Caco-2 (cell line): ENCODE measurements around the gene WWP2. TPM values are rescaled to one million over a fixed set of nuclear protein-coding genes. Genes with fewer than 3 reads are reported as not detected.

Experiments
- BruUV-seq: library from RNA; stranded (reverse); fragments of 400-500 nt; replicated peaks from 2 replicates; lab custom pipeline; 2021; lab: Mats Ljungman, UMichigan
- CTCF ChIA-PET: fragments of 300-600 bp; sonication (Branson Sonifier 250); formaldehyde crosslinking; loops from one replicate; lab custom pipeline; 2022; ENCODE audit warnings: antibody characterized with exemption; lab: Charles Lee
- POLR2A ChIA-PET: fragments of 300-600 bp; sonication (Branson Sonifier 250); formaldehyde crosslinking; loops from one replicate; lab custom pipeline; 2022; ENCODE audit warnings: antibody characterized with exemption; lab: Charles Lee
- DNase-seq, 2 experiments: peaks; one replicate each; pipeline versions ENCODE4 v3.0.0 to v3.0.0-alpha.2; 2020 to 2022
- H3K27me3 ChIP-seq: replicated peaks from 2 replicates; pipeline ENCODE4 v1.6.0; 2011; ENCODE audit warnings: low read length; ENCODE audit not compliant: control insufficient read depth, insufficient read depth
- H3K36me3 ChIP-seq: 2 replicates; pipeline ENCODE4 v1.5.1; 2011; ENCODE audit warnings: low read length; ENCODE audit not compliant: control insufficient read depth, insufficient read depth
- H3K4me1 ChIP-seq: fragments of 250-450 bp; sonication (Bioruptor Pico); 2 replicates; pipeline ENCODE4 v1.5.1; 2020; ENCODE audit warnings: mild to moderate bottlenecking
- H3K4me3 ChIP-seq: 2 replicates; pipeline ENCODE4 v1.5.1; 2011; ENCODE audit warnings: low read depth, mild to moderate bottlenecking, control low read depth, low read length
- H3K9me3 ChIP-seq: fragments of 250-450 bp; sonication (Bioruptor Pico); 2 replicates; pipeline ENCODE4 v1.5.1; 2020; ENCODE audit warnings: mild to moderate bottlenecking, moderate library complexity
- H3K27ac Mint-ChIP-seq: one replicate; pipeline ENCODE4 v1.8.0; 2022; ENCODE audit warnings: mixed read lengths; ENCODE audit not compliant: unreplicated experiment
- H3K27me3 Mint-ChIP-seq: one replicate; pipeline ENCODE4 v1.8.0; 2022; ENCODE audit warnings: mixed read lengths; ENCODE audit not compliant: insufficient read depth, unreplicated experiment
- H3K36me3 Mint-ChIP-seq: one replicate; pipeline ENCODE4 v1.8.0; 2022; ENCODE audit warnings: mild to moderate bottlenecking, mixed read lengths; ENCODE audit not compliant: insufficient read depth, unreplicated experiment
- H3K4me1 Mint-ChIP-seq: one replicate; pipeline ENCODE4 v1.8.0; 2022; ENCODE audit warnings: low read depth, mixed read lengths; ENCODE audit not compliant: unreplicated experiment
- H3K4me3 Mint-ChIP-seq: one replicate; pipeline ENCODE4 v1.8.0; 2022; ENCODE audit warnings: mild to moderate bottlenecking, moderate library complexity, mixed read lengths; ENCODE audit not compliant: unreplicated experiment
- H3K9me3 Mint-ChIP-seq: one replicate; pipeline ENCODE4 v1.8.0; 2022; ENCODE audit warnings: mixed read lengths; ENCODE audit not compliant: unreplicated experiment
- intact Hi-C: fragments of 100-400 bp; cut with micrococcal nuclease; formaldehyde crosslinking; loops from one replicate; pipeline ENCODE4 v1.10.0; 2022; ENCODE audit not compliant: unreplicated experiment
- total RNA-seq: library from RNA; stranded (reverse); gene quantifications from 2 replicates; pipeline ENCODE4 v1.2.3, GENCODE V29; 2022
- TF ChIP-seq, protein P1 (sequence below), 2 experiments: fragments of 200-600 bp in 1 of 2; IDR thresholded peaks; 1 replicate in 1 of 2; 2 replicates in 1 of 2; pipeline versions ENCODE4 v1.5.1 to v1.8.0; 2011 to 2022; ENCODE audit warnings: antibody characterized with exemption in 1 of 2, control low read depth in 1 of 2, inconsistent platforms in 1 of 2, low read depth in 1 of 2, low read length in 1 of 2, mild to moderate bottlenecking in 1 of 2, moderate library complexity in 1 of 2; ENCODE audit not compliant: insufficient read depth in 1 of 2, severe bottlenecking in 1 of 2, unreplicated experiment in 1 of 2

Gene WWP2
- total RNA-seq, 1 experiment from 2014 or later, result 39.7 TPM

DNA sequence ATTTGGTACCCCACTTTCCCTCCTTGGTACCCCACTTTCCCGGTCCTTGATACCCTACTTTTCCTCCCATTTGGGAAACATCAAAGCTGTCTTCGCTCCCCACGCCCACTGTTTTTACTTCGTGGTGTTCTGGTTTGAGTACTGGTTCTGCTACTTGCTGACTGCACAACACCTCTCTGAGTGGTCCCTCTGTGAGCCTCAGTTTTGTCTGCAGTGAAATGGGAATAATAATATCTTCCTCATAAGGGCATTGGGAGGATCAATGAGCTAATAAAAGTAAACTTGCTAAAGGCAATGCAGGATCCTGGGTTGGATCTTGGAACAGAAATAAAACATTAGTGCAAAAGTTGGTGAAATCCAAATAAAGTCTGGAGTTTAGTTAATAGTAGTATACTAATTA, 119.0 kb downstream of the WWP2 start:
- CTCF ChIA-PET, result no interaction called here
- H3K4me1 Mint-ChIP-seq, result no peaks in the 10 kb centered on the region

DNA sequence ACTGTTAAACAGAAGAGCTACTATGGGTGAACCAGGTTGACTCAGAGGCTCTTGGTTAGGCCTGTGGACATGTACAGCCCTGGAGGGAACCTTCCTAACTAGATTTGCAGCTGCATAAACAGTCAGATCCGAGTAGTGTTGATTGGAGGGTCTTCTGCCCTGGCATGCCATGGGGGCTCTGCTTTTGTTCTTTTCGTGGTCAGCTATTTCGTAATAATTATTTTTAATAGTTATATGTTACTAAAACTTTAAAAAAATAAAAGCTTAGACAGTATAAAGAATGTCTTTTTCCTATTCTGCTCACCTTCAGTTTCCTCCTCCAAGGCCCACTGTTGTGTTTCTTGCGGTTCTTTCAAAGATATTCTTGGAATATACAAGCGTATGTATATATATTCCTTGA, 121.6 kb downstream of the WWP2 start:
- H3K4me3 ChIP-seq, result no peak overlapping the region
- no peaks in the 10 kb centered on the region for H3K27me3 ChIP-seq
- H3K27me3 Mint-ChIP-seq, result no peaks in the 10 kb centered on the region
- H3K9me3 ChIP-seq, result no peaks in the 10 kb centered on the region
- BruUV-seq, result no TSS peak
- H3K4me1 ChIP-seq, result no peaks in the 10 kb centered on the region; the same call in 1 of the 2 replicates
- ChIA-PET CTCF (interaction anchor here (1.3 kb wide), 1 partner anchor 46 kb away, joined by 3 read pairs; no protein-coding TSS in a partner anchor), POLR2A (no interaction called here)
- no peak for DNase-seq
- no peak overlapping the region for H3K27ac Mint-ChIP-seq
- H3K36me3 ChIP-seq, result no peaks in the 10 kb centered on the region
- H3K4me3 Mint-ChIP-seq, result no peak overlapping the region
- peaks cover 8% of the 10 kb centered on the region for H3K36me3 Mint-ChIP-seq
- TF ChIP-seq, protein P1, sequence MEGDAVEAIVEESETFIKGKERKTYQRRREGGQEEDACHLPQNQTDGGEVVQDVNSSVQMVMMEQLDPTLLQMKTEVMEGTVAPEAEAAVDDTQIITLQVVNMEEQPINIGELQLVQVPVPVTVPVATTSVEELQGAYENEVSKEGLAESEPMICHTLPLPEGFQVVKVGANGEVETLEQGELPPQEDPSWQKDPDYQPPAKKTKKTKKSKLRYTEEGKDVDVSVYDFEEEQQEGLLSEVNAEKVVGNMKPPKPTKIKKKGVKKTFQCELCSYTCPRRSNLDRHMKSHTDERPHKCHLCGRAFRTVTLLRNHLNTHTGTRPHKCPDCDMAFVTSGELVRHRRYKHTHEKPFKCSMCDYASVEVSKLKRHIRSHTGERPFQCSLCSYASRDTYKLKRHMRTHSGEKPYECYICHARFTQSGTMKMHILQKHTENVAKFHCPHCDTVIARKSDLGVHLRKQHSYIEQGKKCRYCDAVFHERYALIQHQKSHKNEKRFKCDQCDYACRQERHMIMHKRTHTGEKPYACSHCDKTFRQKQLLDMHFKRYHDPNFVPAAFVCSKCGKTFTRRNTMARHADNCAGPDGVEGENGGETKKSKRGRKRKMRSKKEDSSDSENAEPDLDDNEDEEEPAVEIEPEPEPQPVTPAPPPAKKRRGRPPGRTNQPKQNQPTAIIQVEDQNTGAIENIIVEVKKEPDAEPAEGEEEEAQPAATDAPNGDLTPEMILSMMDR (IDR thresholded peaks at IDR 0.05; ENCODE audit: insufficient read depth in 1 of 2, low read depth in 1 of 2, low read length in 1 of 2, severe bottlenecking in 1 of 2, unreplicated experiment in 1 of 2), result no peak
- intact Hi-C loops, result no loop called here
- no peaks in the 10 kb centered on the region for H3K4me1 Mint-ChIP-seq
- H3K9me3 Mint-ChIP-seq, result no peaks in the 10 kb centered on the region

More for the DNA sequence above, 119.0 kb downstream of the WWP2 start:
- Mint-ChIP-seq H3K27me3 (no peaks in the 10 kb centered on the region), H3K4me3 (no peak overlapping the region), H3K27ac (no peak overlapping the region), H3K9me3 (no peaks in the 10 kb centered on the region), H3K36me3 (no peaks in the 10 kb centered on the region)
- POLR2A ChIA-PET, result no interaction called here
- Histone ChIP-seq H3K4me3 (no peak overlapping the region), H3K9me3 (no peaks in the 10 kb centered on the region), H3K36me3 (no peaks in the 10 kb centered on the region), H3K4me1 (no peaks in the 10 kb centered on the region), H3K27me3 (no peaks in the 10 kb centered on the region)
- TF ChIP-seq, protein P1 (IDR thresholded peaks at IDR 0.05; ENCODE audit: insufficient read depth in 1 of 2, low read depth in 1 of 2, low read length in 1 of 2, severe bottlenecking in 1 of 2, unreplicated experiment in 1 of 2), result no peak
- intact Hi-C loops, result no loop called here
- BruUV-seq, result no TSS peak
- no peak for DNase-seq

DNA sequence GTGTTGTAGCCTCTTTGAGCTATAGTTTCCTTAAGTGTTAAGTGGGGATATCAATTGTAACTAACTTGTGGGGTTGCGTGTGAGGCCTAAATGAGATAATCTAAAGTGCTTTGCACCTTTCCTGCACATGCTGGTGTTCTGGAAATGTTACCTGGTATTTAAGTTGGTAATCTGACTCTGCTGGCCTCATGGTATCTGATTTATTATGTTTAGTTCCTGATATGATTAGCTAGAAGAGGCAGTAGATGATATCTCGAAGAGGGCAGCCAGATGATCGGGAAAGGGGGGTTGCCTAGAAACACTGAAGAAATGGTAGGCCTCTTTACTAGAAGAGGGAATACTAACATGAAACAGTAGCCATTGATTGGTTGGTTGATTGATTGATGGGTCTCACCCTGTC, 123.6 kb downstream of the WWP2 start:
- H3K9me3 ChIP-seq, result no peaks in the 10 kb centered on the region
- peaks cover 14% of the 10 kb centered on the region for H3K36me3 Mint-ChIP-seq
- TF ChIP-seq, protein P1 (IDR thresholded peaks at IDR 0.05; ENCODE audit: insufficient read depth in 1 of 2, low read depth in 1 of 2, low read length in 1 of 2, severe bottlenecking in 1 of 2, unreplicated experiment in 1 of 2), result no peak
- intact Hi-C loops, result no loop called here
- no peaks in the 10 kb centered on the region for H3K27me3 Mint-ChIP-seq
- H3K4me1 ChIP-seq, result no peaks in the 10 kb centered on the region; the same call in 1 of the 2 replicates
- ChIA-PET CTCF (no interaction called here), POLR2A (no interaction called here)
- H3K4me1 Mint-ChIP-seq, result no peaks in the 10 kb centered on the region
- no peak overlapping the region for H3K4me3 ChIP-seq
- no peak overlapping the region for H3K27ac Mint-ChIP-seq
- no peaks in the 10 kb centered on the region; the same call in 1 of the 2 replicates for H3K36me3 ChIP-seq
- H3K27me3 ChIP-seq, result no peaks in the 10 kb centered on the region
- DNase-seq, result no peak
- H3K4me3 Mint-ChIP-seq, result no peak overlapping the region
- BruUV-seq, result no TSS peak
- no peaks in the 10 kb centered on the region for H3K9me3 Mint-ChIP-seq
